HepG2 (cell line): Measurements from ENCODE around the gene ANKRD11. TPM values are rescaled to one million over a fixed set of nuclear protein-coding genes. Genes with fewer than 3 reads are reported as not detected.
A peak's percentile ranks its signal among the peaks of the same experiment; 100 is the strongest.

Experiments
- CEBPG ChIP-seq: IDR thresholded peaks from 2 replicates; pipeline ENCODE4 v1.6.1; 2016
- HNRNPL ChIP-seq: fragments of 200-400 bp; formaldehyde crosslinking; IDR thresholded peaks from 2 replicates; pipeline ENCODE4 v1.6.1; 2017; ENCODE audit warnings: mild to moderate bottlenecking, low read depth, low read length
- KDM3A ChIP-seq: IDR thresholded peaks from 2 replicates; pipeline ENCODE4 v1.6.1; 2018; ENCODE audit warnings: low read depth, missing compliant biosample characterization
- KLF15 ChIP-seq: sonication (generic); formaldehyde crosslinking; IDR thresholded peaks from 2 replicates; pipeline ENCODE4 v1.8.1; 2023; ENCODE audit warnings: borderline replicate concordance, mild to moderate bottlenecking, inconsistent platforms, missing genetic modification reagents, mixed read lengths
- PHF21A ChIP-seq: sonication (generic); formaldehyde crosslinking; IDR thresholded peaks from 2 replicates; pipeline ENCODE4 v1.5.0; 2020; ENCODE audit warnings: mild to moderate bottlenecking, missing genetic modification reagents
- STAG1 ChIP-seq: sonication (generic); formaldehyde crosslinking; IDR thresholded peaks from 2 replicates; pipeline ENCODE4 v1.4.0; 2020; ENCODE audit warnings: missing genetic modification reagents
- TEAD3 ChIP-seq: optimal IDR thresholded peaks from 2 replicates; pipeline ENCODE3; 2016; ENCODE audit warnings: borderline replicate concordance
- ZKSCAN8 ChIP-seq: IDR thresholded peaks from 2 replicates; pipeline ENCODE4 v1.6.1; 2016; ENCODE audit warnings: borderline replicate concordance, missing genetic modification reagents, missing compliant biosample characterization
- ZNF280B ChIP-seq: sonication (generic); formaldehyde crosslinking; IDR thresholded peaks from 2 replicates; pipeline ENCODE4 v1.5.0; 2020; ENCODE audit warnings: missing genetic modification reagents, mild to moderate bottlenecking, borderline replicate concordance
- ZNF292 ChIP-seq: sonication (generic); formaldehyde crosslinking; IDR thresholded peaks from 2 replicates; pipeline ENCODE4 v1.8.1; 2022; ENCODE audit warnings: mild to moderate bottlenecking, low read depth, missing genetic modification reagents, borderline replicate concordance
- ZNF547 ChIP-seq: sonication (generic); formaldehyde crosslinking; IDR thresholded peaks from 2 replicates; pipeline ENCODE4 v1.5.1; 2020; ENCODE audit warnings: mild to moderate bottlenecking, missing genetic modification reagents
- ZNF629 ChIP-seq: sonication (generic); formaldehyde crosslinking; conservative IDR thresholded peaks from 2 replicates; pipeline ENCODE4 v1.5.0; 2020; ENCODE audit warnings: missing genetic modification reagents
- ZNF724P ChIP-seq: sonication (generic); formaldehyde crosslinking; IDR thresholded peaks from 2 replicates; pipeline ENCODE4 v1.8.0; 2022; ENCODE audit warnings: missing genetic modification reagents, borderline replicate concordance
- ZNF75D ChIP-seq: sonication (generic); formaldehyde crosslinking; IDR thresholded peaks from 2 replicates; pipeline ENCODE4 v1.8.1; 2023; ENCODE audit warnings: missing genetic modification reagents, mild to moderate bottlenecking, borderline replicate concordance
- ZNF841 ChIP-seq: sonication (generic); formaldehyde crosslinking; IDR thresholded peaks from 2 replicates; pipeline ENCODE4 v1.8.1; 2023; ENCODE audit warnings: missing genetic modification reagents, borderline replicate concordance
- polyA plus RNA-seq, 8 experiments: library from polyadenylated mRNA; depleted of rRNA in 3 of 8; stranded (reverse) in 7 of 8; unstranded in 1 of 8; fragments of >200 nt; fragmentation: Illumina TruSeq in 4 of 8; extraction: Trizol in 4 of 8; gene quantifications; 2 replicates each; pipeline versions ENCODE4 v1.2.1 to v1.2.3, GENCODE V29; 2011 to 2016; ENCODE audit warnings: low read depth in 4 of 8, missing spikeins in 1 of 8, mixed read lengths in 1 of 8; ENCODE audit not compliant: insufficient read depth in 1 of 8
- total RNA-seq, 5 experiments: library from RNA; depleted of rRNA; stranded (reverse); fragments of >200 nt; fragmentation: Illumina TruSeq; extraction: Trizol; gene quantifications; 2 replicates each; pipeline ENCODE4 v1.2.3, GENCODE V29; 2016; ENCODE audit warnings: low read depth in 1 of 5
- TF ChIP-seq, protein P1 (sequence below): IDR thresholded peaks from 2 replicates; pipeline ENCODE4 v1.6.1; 2016; ENCODE audit warnings: low read depth, missing genetic modification reagents, missing compliant biosample characterization
- TF ChIP-seq, protein P2 (sequence below): sonication (generic); formaldehyde crosslinking; IDR thresholded peaks from 2 replicates; pipeline ENCODE4 v1.4.0; 2020; ENCODE audit warnings: missing genetic modification reagents, borderline replicate concordance
- TF ChIP-seq, protein P3 (sequence below): sonication (generic); formaldehyde crosslinking; IDR thresholded peaks from 2 replicates; pipeline ENCODE4 v1.4.0; 2020; ENCODE audit warnings: missing genetic modification reagents, mild to moderate bottlenecking, borderline replicate concordance

ANKRD11 gene
- total and polyA plus RNA-seq, 2 of the 13 experiments (the other 11 are each of a cell fraction or from before 2014, with no cell fraction given), result 21.4 to 38.4 TPM

DNA sequence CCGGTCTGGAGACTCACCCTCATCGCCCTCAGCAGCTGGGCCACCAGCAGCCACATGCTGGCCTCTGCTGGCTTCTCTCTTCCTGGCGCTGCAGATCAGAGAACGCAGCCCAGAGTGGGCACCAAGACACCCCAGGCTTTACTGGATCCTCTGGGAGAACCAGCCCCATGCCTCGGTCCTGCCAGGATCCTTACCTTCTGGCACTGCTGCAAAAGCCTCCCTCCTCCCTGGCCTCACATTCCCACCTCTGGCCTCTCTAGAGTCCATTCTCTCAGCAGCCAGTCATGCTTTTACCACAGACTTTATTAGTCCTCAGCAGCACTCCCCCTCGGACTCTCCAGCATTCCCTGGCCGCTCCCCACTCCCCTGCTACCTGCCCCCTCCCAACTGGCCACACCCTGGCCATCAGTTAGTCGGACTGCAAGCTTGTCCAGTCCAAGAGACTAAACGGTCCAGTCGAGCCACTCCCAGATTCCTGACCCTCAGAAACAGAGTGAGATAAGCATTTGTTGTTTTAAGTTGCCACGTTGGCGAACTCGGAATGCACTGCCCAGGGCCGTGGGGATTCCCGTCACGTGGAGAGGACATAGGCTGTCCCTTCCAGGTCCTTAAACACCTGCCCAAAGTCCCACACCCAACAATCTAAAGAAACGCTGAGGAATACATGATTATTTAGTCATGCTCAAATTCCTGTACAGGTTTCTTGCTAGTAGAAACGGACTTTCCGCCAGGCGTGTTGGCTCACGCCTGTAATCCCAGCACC is 11.9 kb upstream of the ANKRD11 start (continued):
- TF ChIP-seq ZNF547 (CRISPR knock-in tag) (0 out of 2 replicates have a peak, but pooled peaks have one; percentile 38), ZNF724P (no peak), HNRNPL (no peak), ZNF75D (CRISPR knock-in tag) (no peak), KLF15 (CRISPR knock-in tag) (no peak), KDM3A (CRISPR knock-in tag) (no peak), ZNF292 (no peak), ZNF629 (CRISPR knock-in tag) (no peak), CEBPG (no peak), ZNF841 (CRISPR knock-in tag) (no peak), STAG1 (CRISPR knock-in tag) (peak; percentile 52), PHF21A (CRISPR knock-in tag) (no peak), ZNF280B (CRISPR knock-in tag) (peak; percentile 8; the same call in 1 of the 2 replicates), TEAD3 (CRISPR knock-in tag) (peak; percentile 54), ZKSCAN8 (CRISPR knock-in tag) (no peak)
- TF ChIP-seq, protein P1, sequence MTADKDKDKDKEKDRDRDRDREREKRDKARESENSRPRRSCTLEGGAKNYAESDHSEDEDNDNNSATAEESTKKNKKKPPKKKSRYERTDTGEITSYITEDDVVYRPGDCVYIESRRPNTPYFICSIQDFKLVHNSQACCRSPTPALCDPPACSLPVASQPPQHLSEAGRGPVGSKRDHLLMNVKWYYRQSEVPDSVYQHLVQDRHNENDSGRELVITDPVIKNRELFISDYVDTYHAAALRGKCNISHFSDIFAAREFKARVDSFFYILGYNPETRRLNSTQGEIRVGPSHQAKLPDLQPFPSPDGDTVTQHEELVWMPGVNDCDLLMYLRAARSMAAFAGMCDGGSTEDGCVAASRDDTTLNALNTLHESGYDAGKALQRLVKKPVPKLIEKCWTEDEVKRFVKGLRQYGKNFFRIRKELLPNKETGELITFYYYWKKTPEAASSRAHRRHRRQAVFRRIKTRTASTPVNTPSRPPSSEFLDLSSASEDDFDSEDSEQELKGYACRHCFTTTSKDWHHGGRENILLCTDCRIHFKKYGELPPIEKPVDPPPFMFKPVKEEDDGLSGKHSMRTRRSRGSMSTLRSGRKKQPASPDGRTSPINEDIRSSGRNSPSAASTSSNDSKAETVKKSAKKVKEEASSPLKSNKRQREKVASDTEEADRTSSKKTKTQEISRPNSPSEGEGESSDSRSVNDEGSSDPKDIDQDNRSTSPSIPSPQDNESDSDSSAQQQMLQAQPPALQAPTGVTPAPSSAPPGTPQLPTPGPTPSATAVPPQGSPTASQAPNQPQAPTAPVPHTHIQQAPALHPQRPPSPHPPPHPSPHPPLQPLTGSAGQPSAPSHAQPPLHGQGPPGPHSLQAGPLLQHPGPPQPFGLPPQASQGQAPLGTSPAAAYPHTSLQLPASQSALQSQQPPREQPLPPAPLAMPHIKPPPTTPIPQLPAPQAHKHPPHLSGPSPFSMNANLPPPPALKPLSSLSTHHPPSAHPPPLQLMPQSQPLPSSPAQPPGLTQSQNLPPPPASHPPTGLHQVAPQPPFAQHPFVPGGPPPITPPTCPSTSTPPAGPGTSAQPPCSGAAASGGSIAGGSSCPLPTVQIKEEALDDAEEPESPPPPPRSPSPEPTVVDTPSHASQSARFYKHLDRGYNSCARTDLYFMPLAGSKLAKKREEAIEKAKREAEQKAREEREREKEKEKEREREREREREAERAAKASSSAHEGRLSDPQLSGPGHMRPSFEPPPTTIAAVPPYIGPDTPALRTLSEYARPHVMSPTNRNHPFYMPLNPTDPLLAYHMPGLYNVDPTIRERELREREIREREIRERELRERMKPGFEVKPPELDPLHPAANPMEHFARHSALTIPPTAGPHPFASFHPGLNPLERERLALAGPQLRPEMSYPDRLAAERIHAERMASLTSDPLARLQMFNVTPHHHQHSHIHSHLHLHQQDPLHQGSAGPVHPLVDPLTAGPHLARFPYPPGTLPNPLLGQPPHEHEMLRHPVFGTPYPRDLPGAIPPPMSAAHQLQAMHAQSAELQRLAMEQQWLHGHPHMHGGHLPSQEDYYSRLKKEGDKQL (CRISPR knock-in tag), result no peak
- TF ChIP-seq, protein P2, sequence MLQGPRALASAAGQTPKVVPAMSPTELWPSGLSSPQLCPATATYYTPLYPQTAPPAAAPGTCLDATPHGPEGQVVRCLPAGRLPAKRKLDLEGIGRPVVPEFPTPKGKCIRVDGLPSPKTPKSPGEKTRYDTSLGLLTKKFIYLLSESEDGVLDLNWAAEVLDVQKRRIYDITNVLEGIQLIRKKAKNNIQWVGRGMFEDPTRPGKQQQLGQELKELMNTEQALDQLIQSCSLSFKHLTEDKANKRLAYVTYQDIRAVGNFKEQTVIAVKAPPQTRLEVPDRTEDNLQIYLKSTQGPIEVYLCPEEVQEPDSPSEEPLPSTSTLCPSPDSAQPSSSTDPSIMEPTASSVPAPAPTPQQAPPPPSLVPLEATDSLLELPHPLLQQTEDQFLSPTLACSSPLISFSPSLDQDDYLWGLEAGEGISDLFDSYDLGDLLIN (CRISPR knock-in tag), result no peak
- TF ChIP-seq, protein P3, sequence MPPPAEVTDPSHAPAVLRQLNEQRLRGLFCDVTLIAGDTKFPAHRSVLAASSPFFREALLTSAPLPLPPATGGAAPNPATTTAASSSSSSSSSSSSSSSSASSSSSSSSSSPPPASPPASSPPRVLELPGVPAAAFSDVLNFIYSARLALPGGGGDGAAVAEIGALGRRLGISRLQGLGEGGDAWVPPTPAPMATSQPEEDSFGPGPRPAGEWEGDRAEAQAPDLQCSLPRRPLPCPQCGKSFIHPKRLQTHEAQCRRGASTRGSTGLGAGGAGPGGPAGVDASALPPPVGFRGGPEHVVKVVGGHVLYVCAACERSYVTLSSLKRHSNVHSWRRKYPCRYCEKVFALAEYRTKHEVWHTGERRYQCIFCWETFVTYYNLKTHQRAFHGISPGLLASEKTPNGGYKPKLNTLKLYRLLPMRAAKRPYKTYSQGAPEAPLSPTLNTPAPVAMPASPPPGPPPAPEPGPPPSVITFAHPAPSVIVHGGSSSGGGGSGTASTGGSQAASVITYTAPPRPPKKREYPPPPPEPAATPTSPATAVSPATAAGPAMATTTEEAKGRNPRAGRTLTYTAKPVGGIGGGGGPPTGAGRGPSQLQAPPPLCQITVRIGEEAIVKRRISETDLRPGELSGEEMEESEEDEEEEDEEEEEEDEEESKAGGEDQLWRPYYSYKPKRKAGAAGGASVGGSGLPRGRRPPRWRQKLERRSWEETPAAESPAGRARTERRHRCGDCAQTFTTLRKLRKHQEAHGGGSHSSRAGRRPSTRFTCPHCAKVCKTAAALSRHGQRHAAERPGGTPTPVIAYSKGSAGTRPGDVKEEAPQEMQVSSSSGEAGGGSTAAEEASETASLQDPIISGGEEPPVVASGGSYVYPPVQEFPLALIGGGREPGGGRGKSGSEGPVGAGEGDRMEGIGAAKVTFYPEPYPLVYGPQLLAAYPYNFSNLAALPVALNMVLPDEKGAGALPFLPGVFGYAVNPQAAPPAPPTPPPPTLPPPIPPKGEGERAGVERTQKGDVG, result 0 out of 2 replicates have a peak, but pooled peaks have one; percentile 49
